Middle frontal gyrus (tissue), 1 donor: Measurements from ENCODE around the gene ADAT3.
"Not testable (repeated sequence)": the region's sequence is repeated elsewhere in the genome, so short reads cannot be mapped to it uniquely, and the experiment has no call there.

Experiments
- DNase-seq: peaks from one replicate; pipeline ENCODE4 v3.0.0-alpha.2; 2015; ENCODE audit warnings: low spot score; ENCODE audit errors: extremely low spot score

Gene ADAT3

GRCh38 chr19:1882786-1883692, 22.2 kb upstream of the ADAT3 start:
- DNase-seq, result no peak

GRCh38 chr19:1883784-1884183, 21.4 kb upstream of the ADAT3 start:
- no peak for DNase-seq

GRCh38 chr19:1884291-1884718, 20.9 kb upstream of the ADAT3 start:
- no peak for DNase-seq

GRCh38 chr19:1884719-1885334, 20.4 kb upstream of the ADAT3 start:
- no peak for DNase-seq

GRCh38 chr19:1885398-1886119, 19.6 kb upstream of the ADAT3 start, which contains the start of gene ABHD17A:
TSS of gene ABHD17A (minus strand) at chr19:1885496. CDS start at chr19:1881566, 3,930 bp downstream.
- peak; percentile 94 for DNase-seq

GRCh38 chr19:1886360-1886759, 18.8 kb upstream of the ADAT3 start:
- not testable (repeated sequence) for DNase-seq

GRCh38 chr19:1888385-1888784, 16.8 kb upstream of the ADAT3 start:
- no peak for DNase-seq

GRCh38 chr19:1889907-1890306, 15.3 kb upstream of the ADAT3 start:
- no peak for DNase-seq

GRCh38 chr19:1893791-1894190, 11.4 kb upstream of the ADAT3 start:
- DNase-seq, result no peak

GRCh38 chr19:1896508-1896907, 8.7 kb upstream of the ADAT3 start:
- DNase-seq, result no peak

- no peak for DNase-seq
Observed at GRCh38 chr19:1901940-1902404, 3.2 kb upstream of the ADAT3 start.

GRCh38 chr19:1902923-1903322, 2.3 kb upstream of the ADAT3 start:
- no peak for DNase-seq

- no peak for DNase-seq
Observed at GRCh38 chr19:1904860-1905109, 414 bp upstream of the ADAT3 start.

- DNase-seq, result no peak
Observed at GRCh38 chr19:1905863-1906375, 720 bp downstream of the ADAT3 start.

- no peak for DNase-seq
Observed at GRCh38 chr19:1906985-1907562, 1.9 kb downstream of the ADAT3 start.

GRCh38 chr19:1907563-1908363, 2.6 kb downstream of the ADAT3 start:
- no peak for DNase-seq

- no peak for DNase-seq
Observed at GRCh38 chr19:1908364-1908678, 3.1 kb downstream of the ADAT3 start.

- no peak for DNase-seq
Observed at GRCh38 chr19:1909761-1910080, 4.5 kb downstream of the ADAT3 start.

GRCh38 chr19:1910177-1910576, 5.0 kb downstream of the ADAT3 start:
- no peak for DNase-seq

GRCh38 chr19:1911098-1911497, 5.9 kb downstream of the ADAT3 start:
- DNase-seq, result no peak

GRCh38 chr19:1911995-1912394, 6.8 kb downstream of the ADAT3 start:
- DNase-seq, result no peak
